ENCODE measurements around the gene UBXN1.
"Not testable (repeated sequence)": the region's sequence is repeated elsewhere in the genome, so short reads cannot be mapped to it uniquely, and the experiment has no call there.

UBXN1 gene

GRCh38 chr11:62705880-62706849 lies 27.3 kb upstream of the UBXN1 start:
- H3K27ac ChIP-seq (ENCODE audit: low read depth, low read length): peak overlapping the region; percentile 87
- H3K36me3 ChIP-seq (ENCODE audit: control insufficient read depth, insufficient read depth, low read length): no peaks in the 10 kb centered on the region
- H3K27me3 ChIP-seq (ENCODE audit: control insufficient read depth, insufficient read depth, low read length): no peaks in the 10 kb centered on the region
- peak overlapping the region; percentile 53 for H3K9ac ChIP-seq (ENCODE audit: low read length)
- peaks cover 17% of the 10 kb centered on the region for H3K4me1 ChIP-seq (ENCODE audit: control insufficient read depth, insufficient read depth, low read length)
- H3K4me3 ChIP-seq (ENCODE audit: low read length): peak overlapping the region; percentile 91

DNA sequence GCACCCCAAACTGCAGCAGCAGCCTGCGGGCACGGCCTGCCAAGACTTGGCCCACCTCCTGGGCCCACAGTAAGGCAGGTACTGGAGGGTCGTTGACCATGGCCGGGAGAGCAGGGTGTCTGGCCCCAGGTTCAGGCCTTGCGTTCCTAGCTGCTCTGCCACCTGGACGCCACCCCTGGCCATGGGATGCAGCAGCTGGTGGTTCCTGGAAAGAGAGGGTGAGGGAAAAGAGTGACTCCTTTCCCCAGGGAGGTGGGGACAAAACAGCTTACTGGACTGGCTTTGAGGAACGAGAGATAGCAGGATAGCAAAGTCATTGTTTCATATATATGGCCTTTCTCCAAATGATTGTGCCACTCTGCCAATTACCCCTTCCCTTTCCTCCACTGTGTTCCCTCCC lies 26.5 kb upstream of the UBXN1 start:
- H3K9ac ChIP-seq (ENCODE audit: low read length): peak overlapping the region; percentile 29
- peak overlapping the region; percentile 91 for H3K4me3 ChIP-seq (ENCODE audit: low read length)
- H3K4me1 ChIP-seq (ENCODE audit: control insufficient read depth, insufficient read depth, low read length): peaks cover 17% of the 10 kb centered on the region
- peak overlapping the region; percentile 71 for H3K27ac ChIP-seq (ENCODE audit: low read depth, low read length)
- H3K27me3 ChIP-seq (ENCODE audit: control insufficient read depth, insufficient read depth, low read length): no peaks in the 10 kb centered on the region
- no peaks in the 10 kb centered on the region for H3K36me3 ChIP-seq (ENCODE audit: control insufficient read depth, insufficient read depth, low read length)

DNA sequence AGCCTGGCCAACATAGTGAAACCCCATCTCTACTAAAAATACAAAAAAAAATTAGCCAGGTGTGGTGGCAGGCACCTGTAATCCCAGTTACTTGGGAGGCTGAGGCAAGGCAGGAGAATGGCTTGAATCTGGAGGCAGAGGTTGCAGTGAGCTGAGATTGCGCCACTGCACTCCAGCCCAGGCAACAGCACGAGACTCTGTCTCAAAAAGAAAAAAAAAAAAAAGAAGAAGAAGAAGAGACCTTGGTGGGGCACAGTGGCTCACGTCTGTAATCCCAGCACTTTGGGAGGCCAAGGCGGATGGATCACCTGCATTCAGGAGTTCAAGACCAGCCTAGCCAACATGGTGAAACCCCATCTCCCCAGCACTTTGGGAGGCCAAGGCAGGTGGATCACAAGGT lies 25.0 kb upstream of the UBXN1 start:
- not testable (repeated sequence) for H3K27ac ChIP-seq (ENCODE audit: low read depth, low read length); H3K36me3 ChIP-seq (ENCODE audit: control insufficient read depth, insufficient read depth, low read length); H3K4me3 ChIP-seq (ENCODE audit: low read length)

GRCh38 chr11:62702246-62702645 lies 23.4 kb upstream of the UBXN1 start:
- no peak overlapping the region for H3K4me3 ChIP-seq (ENCODE audit: low read length)
- no peaks in the 10 kb centered on the region for H3K36me3 ChIP-seq (ENCODE audit: control insufficient read depth, insufficient read depth, low read length)
- H3K4me1 ChIP-seq (ENCODE audit: control insufficient read depth, insufficient read depth, low read length): peaks cover 7% of the 10 kb centered on the region
- no peak overlapping the region for H3K9ac ChIP-seq (ENCODE audit: low read length)
- no peaks in the 10 kb centered on the region for H3K27me3 ChIP-seq (ENCODE audit: control insufficient read depth, insufficient read depth, low read length)
- H3K27ac ChIP-seq (ENCODE audit: low read depth, low read length): no peak overlapping the region

More for the DNA sequence above, 25.0 kb upstream of the UBXN1 start:
- not testable (repeated sequence) for H3K27me3 ChIP-seq (ENCODE audit: control insufficient read depth, insufficient read depth, low read length); H3K9ac ChIP-seq (ENCODE audit: low read length)
- H3K4me1 ChIP-seq (ENCODE audit: control insufficient read depth, insufficient read depth, low read length): peaks cover 12% of the 10 kb centered on the region

- Histone ChIP-seq H3K27me3 (ENCODE audit: control insufficient read depth, insufficient read depth, low read length) (no peaks in the 10 kb centered on the region), H3K4me1 (ENCODE audit: control insufficient read depth, insufficient read depth, low read length) (no peaks in the 10 kb centered on the region), H3K4me3 (ENCODE audit: low read length) (no peak overlapping the region), H3K9ac (ENCODE audit: low read length) (no peak overlapping the region), H3K27ac (ENCODE audit: low read depth, low read length) (no peak overlapping the region), H3K36me3 (ENCODE audit: control insufficient read depth, insufficient read depth, low read length) (peaks cover 14% of the 10 kb centered on the region)
Measured at GRCh38 chr11:62694455-62695167, 15.7 kb upstream of the UBXN1 start.

GRCh38 chr11:62693624-62694023 lies 14.8 kb upstream of the UBXN1 start:
- H3K4me1 ChIP-seq (ENCODE audit: control insufficient read depth, insufficient read depth, low read length); H3K27me3 ChIP-seq (ENCODE audit: control insufficient read depth, insufficient read depth, low read length); H3K27ac ChIP-seq (ENCODE audit: low read depth, low read length); H3K4me3 ChIP-seq (ENCODE audit: low read length); H3K9ac ChIP-seq (ENCODE audit: low read length): not testable (repeated sequence)
- peaks cover 14% of the 10 kb centered on the region for H3K36me3 ChIP-seq (ENCODE audit: control insufficient read depth, insufficient read depth, low read length)

DNA sequence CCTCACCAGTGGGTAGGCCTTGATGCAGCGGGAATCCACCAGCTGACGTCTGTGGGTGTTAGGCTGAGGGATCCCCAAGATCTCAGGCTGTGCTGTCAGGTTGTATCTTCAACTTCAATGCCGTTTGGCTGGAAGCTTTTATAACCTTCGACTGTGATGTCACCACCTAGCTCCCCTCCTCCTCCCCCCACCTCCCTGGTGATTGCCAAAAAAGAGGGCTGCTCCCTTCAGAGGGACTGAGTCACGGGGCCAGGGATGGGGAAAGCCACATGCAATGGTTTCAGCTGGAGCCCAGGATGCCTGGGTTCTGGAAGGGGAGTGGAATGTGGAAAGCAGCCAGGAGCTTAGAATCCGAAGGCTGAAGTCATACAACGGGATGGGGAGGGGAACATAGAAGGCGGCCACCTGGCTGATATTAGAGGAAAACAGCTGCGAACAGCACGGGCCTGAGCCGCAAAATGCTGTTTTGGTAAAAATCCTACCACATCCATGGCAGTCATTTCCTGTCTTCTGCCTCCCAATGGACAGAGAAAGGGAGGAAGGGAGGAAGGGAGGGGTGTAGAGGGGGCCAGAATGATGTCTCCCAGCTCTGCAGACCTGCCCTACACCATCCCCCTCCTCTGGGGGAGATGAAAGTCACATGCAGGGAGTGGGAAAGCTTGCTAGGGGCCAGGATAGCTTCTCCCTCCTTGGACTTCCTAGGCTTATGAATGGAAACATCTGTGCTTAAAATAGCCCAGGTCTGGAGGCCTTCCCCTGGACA lies 10.7 kb upstream of the UBXN1 start, which contains the start of gene LRRN4CL:
Gene LRRN4CL, minus strand, starts transcription at position 110 of the 763 bp plus-strand sequence. CDS start 1,022 bp downstream, outside the sequence.
- Histone ChIP-seq H3K9ac (ENCODE audit: low read length) (no peak within 1 kb of the TSS), H3K27me3 (ENCODE audit: control insufficient read depth, insufficient read depth, low read length) (peaks cover 5% of the 10 kb centered on the region), H3K36me3 (ENCODE audit: control insufficient read depth, insufficient read depth, low read length) (peaks cover 14% of the 10 kb centered on the region), H3K4me1 (ENCODE audit: control insufficient read depth, insufficient read depth, low read length) (peaks cover 2% of the 10 kb centered on the region), H3K27ac (ENCODE audit: low read depth, low read length) (peak within 1 kb of the TSS; percentile 74), H3K4me3 (ENCODE audit: low read length) (peak within 1 kb of the TSS; percentile 58)

GRCh38 chr11:62688491-62688890 lies 9.6 kb upstream of the UBXN1 start:
- peak overlapping the region; percentile 49 for H3K4me3 ChIP-seq (ENCODE audit: low read length)

GRCh38 chr11:62687508-62688396 lies 8.9 kb upstream of the UBXN1 start:
- peak overlapping the region; percentile 37 for H3K27ac ChIP-seq (ENCODE audit: low read depth, low read length)
- peak overlapping the region; percentile 49 for H3K4me3 ChIP-seq (ENCODE audit: low read length)
- H3K27me3 ChIP-seq (ENCODE audit: control insufficient read depth, insufficient read depth, low read length): peaks cover 5% of the 10 kb centered on the region
- peaks cover 12% of the 10 kb centered on the region for H3K36me3 ChIP-seq (ENCODE audit: control insufficient read depth, insufficient read depth, low read length)
- no peak overlapping the region for H3K9ac ChIP-seq (ENCODE audit: low read length)
- peaks cover 2% of the 10 kb centered on the region for H3K4me1 ChIP-seq (ENCODE audit: control insufficient read depth, insufficient read depth, low read length)

More at GRCh38 chr11:62688491-62688890, 9.6 kb upstream of the UBXN1 start:
- peaks cover 5% of the 10 kb centered on the region for H3K27me3 ChIP-seq (ENCODE audit: control insufficient read depth, insufficient read depth, low read length)
- H3K27ac ChIP-seq (ENCODE audit: low read depth, low read length): peak overlapping the region; percentile 36
- no peak overlapping the region for H3K9ac ChIP-seq (ENCODE audit: low read length)
- peaks cover 2% of the 10 kb centered on the region for H3K4me1 ChIP-seq (ENCODE audit: control insufficient read depth, insufficient read depth, low read length)
- H3K36me3 ChIP-seq (ENCODE audit: control insufficient read depth, insufficient read depth, low read length): peaks cover 14% of the 10 kb centered on the region

- no peak overlapping the region for H3K27ac ChIP-seq (ENCODE audit: low read depth, low read length)
- no peak overlapping the region for H3K4me3 ChIP-seq (ENCODE audit: low read length)
- H3K9ac ChIP-seq (ENCODE audit: low read length): no peak overlapping the region
- H3K27me3 ChIP-seq (ENCODE audit: control insufficient read depth, insufficient read depth, low read length): no peaks in the 10 kb centered on the region
- H3K36me3 ChIP-seq (ENCODE audit: control insufficient read depth, insufficient read depth, low read length): peaks cover 4% of the 10 kb centered on the region
- peaks cover 7% of the 10 kb centered on the region for H3K4me1 ChIP-seq (ENCODE audit: control insufficient read depth, insufficient read depth, low read length)
Measured at GRCh38 chr11:62682518-62682917, 3.6 kb upstream of the UBXN1 start.

DNA sequence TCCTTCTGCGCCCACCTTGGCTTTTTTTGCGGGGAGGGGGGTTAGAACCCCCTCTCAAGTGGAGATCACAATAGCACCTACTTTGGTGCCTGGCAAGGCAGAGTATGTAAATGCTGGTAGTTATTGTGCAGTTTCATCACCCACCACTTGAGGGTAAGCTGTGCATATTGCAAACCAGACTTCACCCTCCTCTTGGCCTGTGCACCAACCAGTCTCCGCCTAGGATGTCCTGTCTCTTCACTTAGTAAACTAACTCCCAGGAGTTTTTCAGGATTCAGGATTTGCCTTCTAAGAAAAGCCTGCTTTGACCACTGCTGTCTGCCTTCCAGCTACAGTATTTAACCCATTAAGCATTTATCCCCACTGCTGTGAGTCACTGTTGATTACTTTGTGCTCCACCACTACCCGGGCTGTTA lies 2.0 kb upstream of the UBXN1 start:
- Histone ChIP-seq H3K4me3 (ENCODE audit: low read length) (no peak overlapping the region), H3K27me3 (ENCODE audit: control insufficient read depth, insufficient read depth, low read length) (no peaks in the 10 kb centered on the region), H3K4me1 (ENCODE audit: control insufficient read depth, insufficient read depth, low read length) (peaks cover 7% of the 10 kb centered on the region), H3K36me3 (ENCODE audit: control insufficient read depth, insufficient read depth, low read length) (peaks cover 9% of the 10 kb centered on the region), H3K27ac (ENCODE audit: low read depth, low read length) (no peak overlapping the region), H3K9ac (ENCODE audit: low read length) (no peak overlapping the region)

Data from rectal smooth muscle tissue (tissue), 1 donor.